SK-N-MC (cell line): ENCODE results near the gene ESCO1.

Experiments used
- EZH2 ChIP-seq: fragments of 200-600 bp; sonication (generic); IDR thresholded peaks from one replicate; pipeline ENCODE4 v1.6.1; 2017; ENCODE audit warnings: antibody characterized with exemption
- FOXP2 ChIP-seq: optimal IDR thresholded peaks from 2 replicates; pipeline ENCODE3; 2011; ENCODE audit warnings: mild to moderate bottlenecking, moderate library complexity; ENCODE audit not compliant: insufficient read depth; ENCODE audit errors: extremely low read length, control extremely low read depth

- TF ChIP-seq FOXP2: no peak
- TF ChIP-seq EZH2: no peak
Measured at GRCh38 chr18:21557607-21558253, 42.8 kb downstream of the ESCO1 start.
